SK-N-SH treated with all-trans-retinoic acid at 6 μM for 48 hours (cell line): ENCODE data around the gene GAGE12J.

Experiments
- ATAC-seq: fragments of 200-7000 bp; cut with Tn5 transposase; 3 replicates; pipeline ENCODE4 v1.9.1; 2020; ENCODE audit warnings: mild to moderate bottlenecking, moderate library complexity
- ARNTL ChIP-seq: fragments of 450-650 bp; formaldehyde crosslinking; IDR thresholded peaks from 2 replicates; pipeline ENCODE4 v1.5.0; 2020; ENCODE audit warnings: low read depth, mild to moderate bottlenecking, moderate library complexity, borderline replicate concordance
- BACH2 ChIP-seq: fragments of 250-450 bp; sonication (Bioruptor Pico); IDR thresholded peaks from 2 replicates; pipeline ENCODE4 v1.9.0; 2021; ENCODE audit warnings: mild to moderate bottlenecking, borderline replicate concordance
- CSDC2 ChIP-seq: fragments of 250-450 bp; sonication (Bioruptor Pico); IDR thresholded peaks from 2 replicates; pipeline ENCODE4 v1.5.0; 2020; ENCODE audit warnings: mild to moderate bottlenecking, moderate library complexity
- ESRRG ChIP-seq: fragments of 250-450 bp; sonication (Bioruptor Pico); IDR thresholded peaks from 2 replicates; pipeline ENCODE4 v1.6.1; 2021; ENCODE audit warnings: mild to moderate bottlenecking
- OSR1 ChIP-seq: fragments of 250-450 bp; sonication (Bioruptor Pico); IDR thresholded peaks from 2 replicates; pipeline ENCODE4 v1.8.0; 2022; ENCODE audit warnings: moderate library complexity, mild to moderate bottlenecking, inconsistent platforms
- PPARA ChIP-seq: fragments of 250-450 bp; sonication (Bioruptor Pico); IDR thresholded peaks from 2 replicates; pipeline ENCODE4 v1.5.0; 2020; ENCODE audit warnings: mild to moderate bottlenecking, borderline replicate concordance
- SNAI2 ChIP-seq: fragments of 250-450 bp; sonication (Bioruptor Pico); IDR thresholded peaks from 2 replicates; pipeline ENCODE4 v1.5.0; 2020; ENCODE audit warnings: mild to moderate bottlenecking, moderate library complexity
- TOX ChIP-seq: fragments of 250-450 bp; sonication (Bioruptor Pico); IDR thresholded peaks from 2 replicates; pipeline ENCODE4 v1.8.0; 2021; ENCODE audit warnings: mild to moderate bottlenecking, moderate library complexity, borderline replicate concordance
- ZFP3 ChIP-seq: fragments of 250-450 bp; sonication (Bioruptor Pico); IDR thresholded peaks from 2 replicates; pipeline ENCODE4 v1.5.0; 2020; ENCODE audit warnings: mild to moderate bottlenecking, moderate library complexity
- ZFP30 ChIP-seq: fragments of 450-650 bp; formaldehyde crosslinking; IDR thresholded peaks from 2 replicates; pipeline ENCODE4 v1.5.0; 2022; ENCODE audit warnings: mild to moderate bottlenecking, moderate library complexity
- ZNF565 ChIP-seq: fragments of 450-650 bp; formaldehyde crosslinking; conservative IDR thresholded peaks from 2 replicates; pipeline ENCODE4 v1.5.0; 2020; ENCODE audit warnings: low read depth, mild to moderate bottlenecking, moderate library complexity
- ZNF70 ChIP-seq: fragments of 450-650 bp; formaldehyde crosslinking; IDR thresholded peaks from 2 replicates; pipeline ENCODE4 v1.5.0; 2020; ENCODE audit warnings: mild to moderate bottlenecking, moderate library complexity
- ZNF8 ChIP-seq: fragments of 450-650 bp; formaldehyde crosslinking; IDR thresholded peaks from 2 replicates; pipeline ENCODE4 v1.5.0; 2020; ENCODE audit warnings: mild to moderate bottlenecking, moderate library complexity
- TF ChIP-seq, protein P1 (sequence below): fragments of 250-450 bp; sonication (Bioruptor Pico); IDR thresholded peaks from 2 replicates; pipeline ENCODE4 v1.5.0; 2020; ENCODE audit warnings: mild to moderate bottlenecking, moderate library complexity
- TF ChIP-seq, protein P2 (sequence below): fragments of 250-450 bp; sonication (Bioruptor Pico); IDR thresholded peaks from 2 replicates; pipeline ENCODE4 v1.8.0; 2021; ENCODE audit warnings: low read depth, mild to moderate bottlenecking, moderate library complexity, borderline replicate concordance
- TF ChIP-seq, protein P3 (sequence below): fragments of 250-450 bp; sonication (Bioruptor Pico); IDR thresholded peaks from 2 replicates; pipeline ENCODE4 v1.5.1; 2020; ENCODE audit warnings: low read depth, mild to moderate bottlenecking, moderate library complexity
- TF ChIP-seq, protein P4 (sequence below): fragments of 250-450 bp; sonication (Bioruptor Pico); IDR thresholded peaks from 2 replicates; pipeline ENCODE4 v1.8.0; 2020; ENCODE audit warnings: mild to moderate bottlenecking, moderate library complexity, borderline replicate concordance
- TF ChIP-seq, protein P5 (sequence below): fragments of 250-450 bp; sonication (Bioruptor Pico); IDR thresholded peaks from 2 replicates; pipeline ENCODE4 v1.5.1; 2021; ENCODE audit warnings: mild to moderate bottlenecking, moderate library complexity

GAGE12J gene

DNA sequence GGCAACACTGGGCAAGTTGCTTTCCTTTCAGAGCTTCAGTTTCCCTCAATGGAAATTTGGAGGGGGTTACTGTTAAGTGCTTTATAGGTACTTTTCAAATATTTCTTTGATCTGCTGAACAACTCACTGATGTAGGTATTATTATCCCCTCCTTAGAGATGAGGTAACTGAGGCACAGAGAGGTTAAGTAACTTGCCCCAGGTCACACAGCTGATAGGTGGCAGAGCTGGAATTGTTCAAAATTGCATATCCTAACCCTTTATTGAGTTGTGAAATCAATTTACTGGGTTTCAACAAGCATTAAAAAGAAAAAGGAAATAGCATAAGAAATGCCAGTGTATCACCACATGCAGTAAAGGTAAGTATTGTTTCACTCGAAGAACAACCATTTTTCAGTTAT, 45.6 kb upstream of the GAGE12J start:
- TF ChIP-seq, protein P1, sequence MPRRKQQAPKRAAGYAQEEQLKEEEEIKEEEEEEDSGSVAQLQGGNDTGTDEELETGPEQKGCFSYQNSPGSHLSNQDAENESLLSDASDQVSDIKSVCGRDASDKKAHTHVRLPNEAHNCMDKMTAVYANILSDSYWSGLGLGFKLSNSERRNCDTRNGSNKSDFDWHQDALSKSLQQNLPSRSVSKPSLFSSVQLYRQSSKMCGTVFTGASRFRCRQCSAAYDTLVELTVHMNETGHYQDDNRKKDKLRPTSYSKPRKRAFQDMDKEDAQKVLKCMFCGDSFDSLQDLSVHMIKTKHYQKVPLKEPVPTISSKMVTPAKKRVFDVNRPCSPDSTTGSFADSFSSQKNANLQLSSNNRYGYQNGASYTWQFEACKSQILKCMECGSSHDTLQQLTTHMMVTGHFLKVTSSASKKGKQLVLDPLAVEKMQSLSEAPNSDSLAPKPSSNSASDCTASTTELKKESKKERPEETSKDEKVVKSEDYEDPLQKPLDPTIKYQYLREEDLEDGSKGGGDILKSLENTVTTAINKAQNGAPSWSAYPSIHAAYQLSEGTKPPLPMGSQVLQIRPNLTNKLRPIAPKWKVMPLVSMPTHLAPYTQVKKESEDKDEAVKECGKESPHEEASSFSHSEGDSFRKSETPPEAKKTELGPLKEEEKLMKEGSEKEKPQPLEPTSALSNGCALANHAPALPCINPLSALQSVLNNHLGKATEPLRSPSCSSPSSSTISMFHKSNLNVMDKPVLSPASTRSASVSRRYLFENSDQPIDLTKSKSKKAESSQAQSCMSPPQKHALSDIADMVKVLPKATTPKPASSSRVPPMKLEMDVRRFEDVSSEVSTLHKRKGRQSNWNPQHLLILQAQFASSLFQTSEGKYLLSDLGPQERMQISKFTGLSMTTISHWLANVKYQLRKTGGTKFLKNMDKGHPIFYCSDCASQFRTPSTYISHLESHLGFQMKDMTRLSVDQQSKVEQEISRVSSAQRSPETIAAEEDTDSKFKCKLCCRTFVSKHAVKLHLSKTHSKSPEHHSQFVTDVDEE, result no peak
- no peak for TF ChIP-seq PPARA (CRISPR knock-in tag)
- TF ChIP-seq, protein P2, sequence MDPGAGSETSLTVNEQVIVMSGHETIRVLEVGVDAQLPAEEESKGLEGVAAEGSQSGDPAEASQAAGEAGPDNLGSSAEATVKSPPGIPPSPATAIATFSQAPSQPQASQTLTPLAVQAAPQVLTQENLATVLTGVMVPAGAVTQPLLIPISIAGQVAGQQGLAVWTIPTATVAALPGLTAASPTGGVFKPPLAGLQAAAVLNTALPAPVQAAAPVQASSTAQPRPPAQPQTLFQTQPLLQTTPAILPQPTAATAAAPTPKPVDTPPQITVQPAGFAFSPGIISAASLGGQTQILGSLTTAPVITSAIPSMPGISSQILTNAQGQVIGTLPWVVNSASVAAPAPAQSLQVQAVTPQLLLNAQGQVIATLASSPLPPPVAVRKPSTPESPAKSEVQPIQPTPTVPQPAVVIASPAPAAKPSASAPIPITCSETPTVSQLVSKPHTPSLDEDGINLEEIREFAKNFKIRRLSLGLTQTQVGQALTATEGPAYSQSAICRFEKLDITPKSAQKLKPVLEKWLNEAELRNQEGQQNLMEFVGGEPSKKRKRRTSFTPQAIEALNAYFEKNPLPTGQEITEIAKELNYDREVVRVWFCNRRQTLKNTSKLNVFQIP (CRISPR knock-in tag), result no peak
- TF ChIP-seq TOX (CRISPR knock-in tag), result no peak
- no peak for TF ChIP-seq OSR1 (CRISPR knock-in tag)
- TF ChIP-seq, protein P3, sequence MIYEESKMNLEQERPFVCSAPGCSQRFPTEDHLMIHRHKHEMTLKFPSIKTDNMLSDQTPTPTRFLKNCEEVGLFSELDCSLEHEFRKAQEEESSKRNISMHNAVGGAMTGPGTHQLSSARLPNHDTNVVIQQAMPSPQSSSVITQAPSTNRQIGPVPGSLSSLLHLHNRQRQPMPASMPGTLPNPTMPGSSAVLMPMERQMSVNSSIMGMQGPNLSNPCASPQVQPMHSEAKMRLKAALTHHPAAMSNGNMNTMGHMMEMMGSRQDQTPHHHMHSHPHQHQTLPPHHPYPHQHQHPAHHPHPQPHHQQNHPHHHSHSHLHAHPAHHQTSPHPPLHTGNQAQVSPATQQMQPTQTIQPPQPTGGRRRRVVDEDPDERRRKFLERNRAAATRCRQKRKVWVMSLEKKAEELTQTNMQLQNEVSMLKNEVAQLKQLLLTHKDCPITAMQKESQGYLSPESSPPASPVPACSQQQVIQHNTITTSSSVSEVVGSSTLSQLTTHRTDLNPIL (CRISPR knock-in tag), result no peak
- no peak for TF ChIP-seq SNAI2 (CRISPR knock-in tag)
- no peak for TF ChIP-seq ZNF565
- TF ChIP-seq ESRRG (CRISPR knock-in tag), result no peak
- no peak for TF ChIP-seq ZFP3 (CRISPR knock-in tag)
- no peak for ATAC-seq

DNA sequence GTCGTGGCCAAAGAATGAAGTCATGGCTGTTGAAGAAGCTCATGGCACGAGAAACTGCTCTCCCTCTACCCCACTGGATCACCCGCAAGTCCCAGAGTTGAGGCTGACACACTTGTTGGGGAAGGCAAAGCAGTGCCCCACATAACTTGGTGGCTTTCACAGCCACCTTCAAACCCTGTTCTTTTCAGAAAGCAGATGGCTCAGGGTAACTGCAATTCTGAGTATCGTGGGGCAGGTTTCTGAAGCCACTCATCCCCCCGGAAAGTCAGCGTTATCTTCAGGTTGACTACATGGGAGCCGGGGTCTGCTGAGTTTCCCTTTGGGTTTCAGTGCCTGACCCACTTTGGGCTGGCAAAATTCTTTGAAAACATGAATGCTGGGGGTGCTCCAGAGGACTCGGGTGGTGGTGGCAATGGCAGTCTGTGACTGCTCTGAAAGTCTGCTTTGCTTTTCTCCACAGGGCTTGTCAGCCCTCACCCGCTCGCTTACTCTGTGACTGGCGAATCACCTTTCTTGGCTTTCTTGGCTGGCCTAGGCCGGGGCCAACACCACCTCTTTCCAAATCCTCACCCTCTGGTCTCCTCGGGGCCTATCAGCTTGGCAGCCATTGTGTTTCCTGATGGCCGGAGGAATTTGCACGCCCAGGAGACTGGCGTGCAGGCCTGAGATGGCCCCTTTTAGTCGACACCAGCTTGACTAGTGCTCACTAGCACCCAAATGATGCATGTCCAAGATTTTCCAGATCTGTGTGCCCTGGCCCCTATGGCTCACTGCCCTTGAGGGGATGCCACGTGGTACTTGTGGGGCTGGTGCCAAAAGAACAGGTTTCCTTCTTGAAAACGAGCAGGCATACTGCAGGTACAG, 44.9 kb upstream of the GAGE12J start:
- TF ChIP-seq, protein P4, sequence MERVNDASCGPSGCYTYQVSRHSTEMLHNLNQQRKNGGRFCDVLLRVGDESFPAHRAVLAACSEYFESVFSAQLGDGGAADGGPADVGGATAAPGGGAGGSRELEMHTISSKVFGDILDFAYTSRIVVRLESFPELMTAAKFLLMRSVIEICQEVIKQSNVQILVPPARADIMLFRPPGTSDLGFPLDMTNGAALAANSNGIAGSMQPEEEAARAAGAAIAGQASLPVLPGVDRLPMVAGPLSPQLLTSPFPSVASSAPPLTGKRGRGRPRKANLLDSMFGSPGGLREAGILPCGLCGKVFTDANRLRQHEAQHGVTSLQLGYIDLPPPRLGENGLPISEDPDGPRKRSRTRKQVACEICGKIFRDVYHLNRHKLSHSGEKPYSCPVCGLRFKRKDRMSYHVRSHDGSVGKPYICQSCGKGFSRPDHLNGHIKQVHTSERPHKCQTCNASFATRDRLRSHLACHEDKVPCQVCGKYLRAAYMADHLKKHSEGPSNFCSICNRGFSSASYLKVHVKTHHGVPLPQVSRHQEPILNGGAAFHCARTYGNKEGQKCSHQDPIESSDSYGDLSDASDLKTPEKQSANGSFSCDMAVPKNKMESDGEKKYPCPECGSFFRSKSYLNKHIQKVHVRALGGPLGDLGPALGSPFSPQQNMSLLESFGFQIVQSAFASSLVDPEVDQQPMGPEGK (CRISPR knock-in tag), result no peak
- TF ChIP-seq OSR1 (CRISPR knock-in tag), result no peak
- TF ChIP-seq BACH2 (CRISPR knock-in tag), result no peak
- no peak for TF ChIP-seq ZNF70 (CRISPR knock-in tag)
- TF ChIP-seq ZNF8 (CRISPR knock-in tag), result no peak
- TF ChIP-seq, protein P2 (CRISPR knock-in tag), result no peak
- TF ChIP-seq CSDC2 (CRISPR knock-in tag), result no peak
- no peak for TF ChIP-seq ZFP30 (CRISPR knock-in tag)
- TF ChIP-seq PPARA (CRISPR knock-in tag), result no peak
- ATAC-seq, result no peak

DNA sequence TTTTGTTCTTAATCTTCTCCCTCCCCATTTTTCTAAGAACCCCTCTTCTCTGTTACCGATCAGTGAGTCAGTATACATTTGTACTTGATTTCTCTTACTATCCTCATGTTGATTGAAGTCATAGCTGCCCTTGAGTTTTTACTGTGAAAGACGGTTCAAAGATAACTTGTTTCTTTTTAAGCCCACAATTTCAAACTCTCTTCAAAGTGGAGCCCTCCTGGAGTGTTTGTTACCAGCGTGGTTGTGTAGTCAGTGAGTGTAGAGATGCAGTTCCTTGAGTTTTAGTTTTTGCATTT, 44.4 kb upstream of the GAGE12J start:
- ATAC-seq, result no peak
- TF ChIP-seq, protein P5, sequence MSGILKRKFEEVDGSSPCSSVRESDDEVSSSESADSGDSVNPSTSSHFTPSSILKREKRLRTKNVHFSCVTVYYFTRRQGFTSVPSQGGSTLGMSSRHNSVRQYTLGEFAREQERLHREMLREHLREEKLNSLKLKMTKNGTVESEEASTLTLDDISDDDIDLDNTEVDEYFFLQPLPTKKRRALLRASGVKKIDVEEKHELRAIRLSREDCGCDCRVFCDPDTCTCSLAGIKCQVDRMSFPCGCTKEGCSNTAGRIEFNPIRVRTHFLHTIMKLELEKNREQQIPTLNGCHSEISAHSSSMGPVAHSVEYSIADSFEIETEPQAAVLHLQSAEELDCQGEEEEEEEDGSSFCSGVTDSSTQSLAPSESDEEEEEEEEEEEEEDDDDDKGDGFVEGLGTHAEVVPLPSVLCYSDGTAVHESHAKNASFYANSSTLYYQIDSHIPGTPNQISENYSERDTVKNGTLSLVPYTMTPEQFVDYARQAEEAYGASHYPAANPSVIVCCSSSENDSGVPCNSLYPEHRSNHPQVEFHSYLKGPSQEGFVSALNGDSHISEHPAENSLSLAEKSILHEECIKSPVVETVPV (CRISPR knock-in tag), result no peak
- TF ChIP-seq ARNTL, result no peak
- no peak for TF ChIP-seq CSDC2 (CRISPR knock-in tag)
